Measurements from ENCODE around the gene SLC22A14. TPM values are rescaled to one million over a fixed set of nuclear protein-coding genes. Genes with fewer than 3 reads are reported as not detected.

The SLC22A14 gene
- total and polyA plus RNA-seq, 9 of the 15 experiments (the other 6 are each of a cell fraction or from before 2014, with no cell fraction given) = 0.03 to 0.07 TPM; not detected in 7

GRCh38 chr3:38317192-38317759 is 35.2 kb downstream of the SLC22A14 start (continued):
- TF ChIP-seq NR2C2 (CRISPR knock-in tag; IDR thresholded peaks at IDR 0.05) = no peak
- TF ChIP-seq NR2C2 (tag; IDR thresholded peaks at IDR 0.05) = peak; percentile 81
- no peak for TF ChIP-seq TAF1 (IDR thresholded peaks at IDR 0.05; ENCODE audit: control insufficient read depth, extremely low read depth, insufficient read depth, low read length, severe bottlenecking)
- TF ChIP-seq ZNF197 (CRISPR knock-in tag; IDR thresholded peaks at IDR 0.05; ENCODE audit: low read depth) = no peak
- no peak for TF ChIP-seq CEBPG (CRISPR knock-in tag; IDR thresholded peaks at IDR 0.05)
- no peak for TF ChIP-seq CEBPG (tag; conservative IDR thresholded peaks at IDR 0.05 in 1 of 2, IDR thresholded peaks at IDR 0.05 in 1 of 2)
- TF ChIP-seq SPI1 (IDR thresholded peaks at IDR 0.05; ENCODE audit: borderline replicate concordance, low read depth, low read length) = 0 out of 2 replicates have a peak, but pooled peaks have one; percentile 3
- no peak for TF ChIP-seq RHOXF2B (CRISPR knock-in tag; conservative IDR thresholded peaks at IDR 0.05)
- no peak for TF ChIP-seq ZNF282 (CRISPR knock-in tag; IDR thresholded peaks at IDR 0.05)
- peak; percentile 43 for TF ChIP-seq NFIC (IDR thresholded peaks at IDR 0.05)
- no peak for TF ChIP-seq RUNX1 (IDR thresholded peaks at IDR 0.05; ENCODE audit: low read depth)

All from K562 (cell line).